ENCODE data around the gene HERC2.
A peak's percentile ranks its signal among the peaks of the same experiment; 100 is the strongest.

The HERC2 gene

DNA sequence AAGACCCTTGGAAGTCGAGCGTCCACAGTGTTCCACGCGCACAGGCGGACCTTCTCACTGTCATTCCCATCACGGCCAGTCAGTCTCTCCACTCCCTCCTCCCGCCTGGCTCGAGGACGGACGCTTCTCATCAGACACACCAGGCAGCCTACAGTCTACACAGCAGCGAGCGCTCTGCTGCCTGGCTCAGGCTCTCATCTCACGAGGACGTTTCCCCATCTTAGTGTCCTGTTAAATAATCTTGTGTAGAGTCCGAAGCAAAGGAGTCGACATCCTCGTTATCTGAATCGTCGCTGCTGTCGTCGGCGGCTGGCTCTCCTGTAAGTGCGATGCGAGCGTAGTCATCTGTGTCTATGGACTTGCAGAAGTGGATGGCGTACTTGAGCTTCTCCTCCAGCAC lies 210.4 kb downstream of the HERC2 start:
- DNase-seq, result no peak

GRCh38 chr15:28110481-28110881 lies 211.5 kb downstream of the HERC2 start:
- no peak for DNase-seq

- DNase-seq, result no peak
Measured at GRCh38 chr15:28109626-28110455, 212.1 kb downstream of the HERC2 start.

GRCh38 chr15:28107904-28108275 lies 214.1 kb downstream of the HERC2 start:
- DNase-seq, result peak in 1 of 5 donors; percentile 16

DNA sequence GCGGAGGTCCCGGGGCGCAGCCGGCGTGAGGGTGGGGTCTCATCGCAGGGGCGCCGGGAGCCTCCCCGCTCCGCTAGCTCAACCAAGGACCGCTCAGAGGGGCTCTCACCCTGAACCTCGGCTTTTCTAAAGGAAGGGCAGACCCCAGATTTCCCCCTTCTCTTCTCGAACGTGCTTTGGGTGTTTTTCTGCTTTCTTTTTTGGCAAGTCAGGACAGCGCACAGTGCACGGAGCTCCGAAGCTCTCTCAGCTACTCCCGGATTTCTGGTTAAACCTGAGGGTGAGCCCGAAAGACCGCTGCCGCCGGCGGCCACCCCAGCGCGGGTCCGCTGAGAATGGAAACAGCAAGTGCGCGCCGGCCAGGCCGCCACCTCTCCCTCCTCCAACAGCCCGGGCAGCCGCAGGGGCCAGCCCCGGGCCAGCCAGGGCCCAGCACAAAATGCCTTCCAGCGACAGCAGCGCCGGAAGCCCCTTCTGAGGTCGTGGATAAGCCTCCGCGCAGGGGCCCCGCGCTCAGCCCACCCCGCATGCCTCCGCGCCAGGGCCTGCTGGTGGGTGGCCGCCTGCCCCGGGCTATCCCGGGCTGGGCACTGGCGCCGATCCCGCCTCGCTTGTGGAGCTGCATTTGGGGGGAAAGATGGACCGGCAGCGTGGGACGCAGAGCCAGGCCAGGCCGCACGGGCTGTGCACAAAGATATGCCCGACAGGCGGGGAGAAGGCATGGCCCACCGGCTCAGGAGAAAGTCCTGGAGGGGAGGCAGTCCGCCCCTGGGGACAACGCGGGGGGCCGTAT lies 214.7 kb downstream of the HERC2 start:
- DNase-seq, result peak in 1 of 5 donors; percentile 21

GRCh38 chr15:28106294-28107110 lies 215.5 kb downstream of the HERC2 start:
- peak in 1 of 5 donors; percentile 11 for DNase-seq

DNA sequence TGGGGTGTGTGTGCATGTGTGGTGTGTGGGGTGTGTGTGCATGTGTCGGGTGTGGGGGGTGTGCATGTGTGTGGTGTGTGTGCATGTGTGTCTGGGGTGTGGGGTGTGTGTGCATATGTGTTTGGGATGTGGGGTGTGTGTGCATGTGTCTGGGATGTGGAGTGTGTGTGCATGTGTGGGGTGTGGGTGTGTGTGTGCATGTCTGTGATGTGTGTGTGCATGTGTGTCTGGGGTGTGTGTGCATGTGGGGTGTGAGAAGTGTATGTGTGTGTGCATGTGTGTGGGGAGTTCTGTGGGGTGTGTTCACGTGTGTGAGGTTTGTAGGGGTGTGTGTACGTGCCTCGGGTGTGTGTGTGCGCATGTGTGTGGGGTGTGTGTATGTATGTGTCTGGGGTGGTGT lies 216.2 kb downstream of the HERC2 start:
- no peak for DNase-seq

GRCh38 chr15:28105224-28105791 lies 216.7 kb downstream of the HERC2 start:
- no peak for DNase-seq

DNA sequence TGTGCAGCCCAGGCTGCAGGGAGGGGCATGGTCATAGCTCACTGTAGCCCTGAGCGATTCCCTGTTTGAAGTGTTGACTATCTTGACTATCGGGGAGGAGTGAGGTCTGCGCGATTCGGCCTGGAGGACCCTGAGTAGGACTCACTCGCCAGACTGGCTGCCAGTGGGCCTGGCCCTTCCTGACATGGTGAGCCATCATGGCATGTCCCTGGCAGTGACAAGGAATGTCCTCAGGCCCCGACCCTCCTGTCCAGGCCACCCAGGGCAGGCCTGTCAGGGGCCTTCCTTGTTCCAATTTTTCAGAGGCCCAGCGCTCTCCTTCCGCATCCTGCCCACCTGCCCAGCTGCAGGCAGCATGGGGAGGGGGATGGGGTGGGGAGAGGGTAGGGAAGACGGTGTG lies 217.7 kb downstream of the HERC2 start:
- no peak for DNase-seq

DNA sequence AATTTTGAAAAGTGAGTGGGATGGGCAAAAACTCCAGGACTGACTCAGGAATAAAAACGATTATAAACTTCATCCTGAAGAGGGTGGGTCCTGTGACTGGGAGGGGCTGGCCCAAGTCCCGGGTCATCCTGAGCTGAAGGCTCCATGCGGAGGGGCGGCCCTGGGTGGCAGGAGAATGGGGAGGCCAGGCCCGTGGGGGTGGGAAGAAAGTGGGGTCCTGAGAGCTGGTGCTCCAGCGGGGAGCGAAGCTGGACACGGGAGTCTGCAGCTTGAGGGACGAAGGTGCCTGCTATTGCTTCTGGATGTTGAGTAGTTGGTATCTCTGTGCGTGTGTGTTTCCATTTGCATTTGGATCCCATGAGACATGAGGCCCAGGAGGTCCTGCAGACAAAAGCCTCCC lies 218.1 kb downstream of the HERC2 start:
- DNase-seq, result no peak

DNA sequence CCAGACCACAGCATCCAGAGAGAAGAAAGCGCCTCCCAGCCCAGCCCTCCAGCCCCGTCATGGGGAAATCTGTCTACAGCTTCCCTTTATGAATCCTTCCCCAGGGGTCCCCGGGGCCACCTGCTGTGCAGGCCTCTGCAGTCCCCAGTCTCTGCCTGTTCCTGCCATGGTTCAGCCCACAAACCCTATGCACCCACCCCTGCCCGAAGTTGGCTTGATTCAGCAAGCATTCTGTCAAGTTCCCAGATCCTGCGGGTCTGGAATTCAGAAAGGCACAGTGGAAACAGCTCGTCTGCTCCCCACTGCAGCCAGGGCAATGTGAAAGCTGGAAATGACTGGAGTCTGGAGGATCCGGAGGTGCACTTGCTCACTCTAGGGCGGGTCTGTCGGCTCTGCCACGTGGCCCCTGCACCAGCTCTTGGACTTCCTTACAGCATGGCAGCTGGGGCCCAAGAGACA lies 220.0 kb downstream of the HERC2 start:
- DNase-seq, result no peak

- no peak for DNase-seq
Measured at GRCh38 chr15:28101201-28101600, 220.8 kb downstream of the HERC2 start.

GRCh38 chr15:28100516-28101195 lies 221.3 kb downstream of the HERC2 start:
- DNase-seq, result no peak

DNA sequence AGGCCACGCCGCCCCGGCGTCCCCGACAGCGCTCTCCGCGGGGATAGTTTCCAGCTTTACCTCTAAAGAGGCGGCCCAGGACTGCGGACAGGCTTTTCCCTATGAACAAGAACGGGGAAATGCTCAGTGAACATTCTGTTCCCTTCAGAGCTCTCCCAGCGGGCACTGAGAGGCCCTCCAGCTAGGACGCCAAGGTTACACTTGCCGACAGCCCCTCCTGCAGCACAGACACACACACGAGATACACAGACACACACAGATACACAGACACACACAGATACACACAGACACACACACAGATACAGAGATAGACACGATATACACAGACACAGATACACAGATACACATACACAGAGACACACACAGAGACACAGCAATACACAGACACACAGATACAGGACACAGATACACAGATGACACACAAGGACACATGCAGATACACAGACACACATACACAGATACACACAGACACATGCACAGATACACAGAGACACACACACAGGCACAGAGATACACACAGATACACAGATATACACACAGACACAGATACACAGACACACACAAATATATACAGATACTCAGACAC lies 222.3 kb downstream of the HERC2 start:
- DNase-seq, result no peak

- peak; percentile 18 to 62 (median 45) for DNase-seq
Measured at GRCh38 chr15:28098766-28099554, 223.0 kb downstream of the HERC2 start, which contains the start of gene OCA2. Gene OCA2 (minus strand): TSS chr15:28099315. CDS start chr15:28081874, 17,441 bp downstream.

DNA sequence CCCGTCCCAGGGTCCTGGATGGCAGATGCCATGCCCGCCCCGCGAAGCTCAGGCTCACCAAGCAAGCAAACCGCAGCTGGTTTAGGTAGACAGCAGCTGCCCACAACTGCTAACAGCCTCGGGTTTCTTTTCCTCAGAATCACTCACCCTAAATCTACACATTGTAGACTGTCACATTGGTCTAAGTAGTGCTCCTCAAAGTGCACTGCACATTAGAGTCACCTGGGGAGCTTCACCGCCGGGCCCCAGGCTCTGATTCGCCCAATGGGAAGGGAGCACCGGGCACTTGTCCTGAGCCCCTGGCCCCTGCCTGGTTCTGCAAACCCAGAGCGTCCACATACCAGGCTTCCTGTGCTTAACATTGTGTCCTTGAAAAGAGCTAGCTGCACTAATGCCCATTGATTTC lies 223.6 kb downstream of the HERC2 start:
- DNase-seq, result no peak

GRCh38 chr15:28097656-28098359 lies 224.2 kb downstream of the HERC2 start:
- no peak for DNase-seq

DNA sequence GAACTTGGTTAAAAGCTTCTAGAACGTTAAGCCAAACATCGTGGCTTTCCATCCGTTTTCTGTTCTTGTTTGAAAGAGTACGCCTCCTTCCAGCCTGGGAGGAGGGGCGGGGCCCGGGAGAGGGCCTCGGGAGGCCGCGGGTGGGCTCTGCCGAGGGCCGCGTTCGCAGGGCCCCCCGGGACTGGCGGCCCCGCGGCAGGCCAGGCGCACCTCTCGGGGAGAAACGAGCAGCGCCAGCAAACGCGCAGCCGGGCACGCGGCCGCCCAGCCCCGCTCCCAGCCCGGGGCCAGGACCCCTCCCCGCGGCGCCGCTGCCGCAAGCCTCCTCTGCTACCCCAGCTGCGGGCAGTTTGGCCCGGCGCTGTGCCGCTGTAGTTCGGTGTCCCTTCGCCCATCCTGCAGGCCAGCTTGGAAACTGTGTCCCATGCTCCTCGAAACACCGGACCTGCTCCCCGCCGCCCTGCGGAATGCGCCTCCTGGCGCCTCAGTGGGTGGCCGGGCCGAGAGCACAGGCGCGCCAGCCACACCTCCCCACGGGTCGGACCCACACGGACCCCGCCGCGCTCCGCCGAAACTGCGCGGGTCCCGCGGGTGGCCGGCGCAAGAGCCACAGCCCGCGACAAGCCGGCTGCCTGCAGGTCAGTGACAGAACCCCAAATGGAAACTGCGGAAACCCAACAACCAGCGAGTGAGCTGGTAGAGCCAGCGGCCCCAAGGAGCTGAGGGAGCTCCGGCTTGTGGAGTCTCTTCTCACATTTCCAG lies 225.1 kb downstream of the HERC2 start:
- no peak for DNase-seq

- no peak for DNase-seq
Measured at GRCh38 chr15:28096411-28096669, 225.6 kb downstream of the HERC2 start.

Data from T-helper 1 cell (primary cell).